Hematopoietic multipotent progenitor cell treated with erythropoietin and hydrocortisone succinate and interleukin-3 and kit ligand, for 17 days (in vitro differentiated cells): ENCODE data around the gene CDC20.

ENCODE experiments used
- DNase-seq: peaks from one replicate; pipeline ENCODE4 v3.0.0-alpha.2; 2015; ENCODE audit warnings: low spot score

The CDC20 gene

GRCh38 chr1:43358746-43359693, at the start of gene CDC20:
TSS of gene CDC20 (plus strand) at chr1:43358981. CDS start at chr1:43359216, 235 bp downstream.
- peak; percentile 95 for DNase-seq

GRCh38 chr1:43309405-43310025, 49.3 kb upstream of the CDC20 start:
- no peak for DNase-seq

- no peak for DNase-seq
Observed at GRCh38 chr1:43311521-43311920, 47.3 kb upstream of the CDC20 start.

GRCh38 chr1:43312212-43312623, 46.6 kb upstream of the CDC20 start:
- DNase-seq: no peak

- DNase-seq: no peak
Observed at GRCh38 chr1:43312663-43313515, 45.9 kb upstream of the CDC20 start.

- no peak for DNase-seq
Observed at GRCh38 chr1:43313771-43314170, 45.0 kb upstream of the CDC20 start.

GRCh38 chr1:43314233-43314632, 44.5 kb upstream of the CDC20 start:
- no peak for DNase-seq

- no peak for DNase-seq
Observed at GRCh38 chr1:43315481-43315880, 43.3 kb upstream of the CDC20 start.

- DNase-seq: no peak
Observed at GRCh38 chr1:43315963-43316737, 42.6 kb upstream of the CDC20 start.

GRCh38 chr1:43316738-43317520, 41.9 kb upstream of the CDC20 start:
- DNase-seq: no peak

GRCh38 chr1:43317817-43318471, 40.8 kb upstream of the CDC20 start:
- DNase-seq: no peak

- DNase-seq: no peak
Observed at GRCh38 chr1:43318831-43319230, 40.0 kb upstream of the CDC20 start.

- DNase-seq: no peak
Observed at GRCh38 chr1:43319288-43319687, 39.5 kb upstream of the CDC20 start.

GRCh38 chr1:43319766-43320165, 39.0 kb upstream of the CDC20 start:
- no peak for DNase-seq

- DNase-seq: no peak
Observed at GRCh38 chr1:43321331-43321891, 37.4 kb upstream of the CDC20 start.

- no peak for DNase-seq
Observed at GRCh38 chr1:43322506-43322905, 36.3 kb upstream of the CDC20 start.

- no peak for DNase-seq
Observed at GRCh38 chr1:43324810-43325209, 34.0 kb upstream of the CDC20 start.

GRCh38 chr1:43325381-43325780, 33.4 kb upstream of the CDC20 start:
- DNase-seq: no peak

- DNase-seq: no peak
Observed at GRCh38 chr1:43327549-43328292, 31.1 kb upstream of the CDC20 start.
